ENCODE data around the gene RTTN. TPM values are rescaled to one million over a fixed set of nuclear protein-coding genes. Genes with fewer than 3 reads are reported as not detected.

The RTTN gene
- total RNA-seq, 4 donors from 2014 or later = 23.7 to 38.7 (median 25.4) TPM

DNA sequence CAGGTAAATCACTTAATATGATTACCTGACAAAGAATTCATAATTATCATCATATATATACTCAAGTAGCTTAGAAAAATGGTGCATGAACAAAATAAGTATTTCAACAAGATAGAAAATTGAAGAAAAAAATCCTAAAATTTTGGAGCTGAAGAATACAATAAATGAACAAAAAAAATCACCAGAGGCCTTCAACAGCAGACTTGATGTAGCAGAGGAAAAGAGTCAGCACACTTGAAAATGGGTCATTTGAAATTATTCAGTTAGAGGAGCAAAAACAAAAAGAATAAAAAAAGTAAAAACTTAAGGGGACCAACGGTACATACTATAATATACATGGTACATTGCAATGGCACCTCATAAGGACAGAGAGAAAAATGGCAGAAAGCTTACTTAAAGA, 217.6 kb downstream of the RTTN start:
- H3K9me3 ChIP-seq = peaks cover 0 to 35% (median 8%) of the 10 kb centered on the region in 4 donors
- WGBS, 2 donors = 100% methylated on average over 1 of the region's 1 CpG
- H3K4me1 ChIP-seq = no peaks in the 10 kb centered on the region
- H3K36me3 ChIP-seq = peaks cover 0 to 75% (median 0%) of the 10 kb centered on the region in 3 donors
- DNase-seq (ENCODE audit: low spot score in 2 of 2) = no peak
- TF ChIP-seq CTCF (IDR thresholded peaks at IDR 0.05) (no peak), EP300 (IDR thresholded peaks at IDR 0.05) (no peak), POLR2A (IDR thresholded peaks at IDR 0.05) (no peak)
- no peak overlapping the region for H3K27ac ChIP-seq
- H3K4me3 ChIP-seq = no peak overlapping the region
- H3K27me3 ChIP-seq = no peaks in the 10 kb centered on the region

GRCh38 chr18:69985239-69985638, 220.2 kb downstream of the RTTN start:
- Histone ChIP-seq H3K27me3 (no peaks in the 10 kb centered on the region), H3K36me3 (peaks cover 0 to 68% (median 0%) of the 10 kb centered on the region in 3 donors), H3K9me3 (peaks cover 0 to 29% (median 8%) of the 10 kb centered on the region in 4 donors), H3K27ac (no peak overlapping the region), H3K4me1 (no peaks in the 10 kb centered on the region), H3K4me3 (no peak overlapping the region)
- no peak for DNase-seq (ENCODE audit: low spot score in 2 of 2)
- WGBS, 2 donors = 91% methylated on average over 4 of the region's 4 CpGs
- no peak for TF ChIP-seq EP300 (IDR thresholded peaks at IDR 0.05)
- no peak for TF ChIP-seq CTCF (IDR thresholded peaks at IDR 0.05)
- no peak for TF ChIP-seq POLR2A (IDR thresholded peaks at IDR 0.05)

DNA sequence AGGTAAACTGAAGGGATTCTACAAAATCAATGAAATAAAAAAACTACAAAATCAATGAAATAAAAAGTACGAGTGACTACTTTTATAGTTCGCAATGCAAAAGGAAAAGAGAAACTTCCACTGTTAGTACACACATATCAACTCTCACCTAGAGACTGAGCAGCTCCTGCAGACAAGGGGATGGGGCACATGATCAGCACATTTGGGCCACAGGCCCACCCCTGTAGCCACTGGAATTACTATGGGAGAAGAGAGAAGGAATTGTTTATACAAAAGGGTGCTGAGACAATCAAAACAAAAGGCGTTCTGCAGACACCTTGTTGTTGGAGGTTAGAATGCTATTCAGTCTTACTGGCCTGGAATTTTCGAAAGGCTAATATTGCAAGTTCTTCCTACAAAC, 223.1 kb downstream of the RTTN start:
- no peak overlapping the region for H3K4me3 ChIP-seq
- H3K4me1 ChIP-seq = no peaks in the 10 kb centered on the region
- no peak for DNase-seq (ENCODE audit: low spot score in 2 of 2)
- H3K27me3 ChIP-seq = no peaks in the 10 kb centered on the region
- peaks cover 0 to 12% (median under 1%) of the 10 kb centered on the region in 4 donors for H3K9me3 ChIP-seq
- TF ChIP-seq CTCF (IDR thresholded peaks at IDR 0.05) (no peak), POLR2A (IDR thresholded peaks at IDR 0.05) (no peak), EP300 (IDR thresholded peaks at IDR 0.05) (no peak)
- peaks cover 0 to 77% (median 0%) of the 10 kb centered on the region in 3 donors for H3K36me3 ChIP-seq
- WGBS, 2 donors = 78 to 95% methylated on average over 4 of the region's 4 CpGs
- no peak overlapping the region for H3K27ac ChIP-seq

DNA sequence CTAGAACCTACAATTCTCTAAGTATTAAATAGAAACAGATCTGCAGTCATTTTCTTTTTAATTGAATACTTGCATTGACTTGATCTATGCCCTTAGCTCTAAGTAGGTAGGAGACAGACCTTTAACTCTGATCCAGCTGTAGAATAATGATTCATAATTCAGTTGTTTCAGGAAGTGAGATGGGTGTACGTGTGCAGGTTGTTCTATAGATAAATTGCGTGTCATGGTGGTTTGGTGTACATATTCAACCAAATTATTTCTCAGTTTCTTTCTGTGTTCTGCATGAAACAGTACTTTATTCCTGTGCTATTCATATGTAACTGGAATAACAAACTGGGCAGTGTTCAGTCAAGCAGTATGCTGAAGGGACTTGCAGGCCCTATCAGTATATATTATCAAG, 223.5 kb downstream of the RTTN start:
- TF ChIP-seq EP300 (IDR thresholded peaks at IDR 0.05) = no peak
- no peak for TF ChIP-seq CTCF (IDR thresholded peaks at IDR 0.05)
- TF ChIP-seq POLR2A (IDR thresholded peaks at IDR 0.05) = no peak
- Histone ChIP-seq H3K9me3 (peaks cover 0 to 14% (median 0%) of the 10 kb centered on the region in 4 donors), H3K4me1 (no peaks in the 10 kb centered on the region), H3K4me3 (no peak overlapping the region), H3K36me3 (peaks cover 0 to 76% (median 0%) of the 10 kb centered on the region in 3 donors), H3K27ac (no peak overlapping the region), H3K27me3 (no peaks in the 10 kb centered on the region)
- DNase-seq (ENCODE audit: low spot score in 2 of 2) = no peak
- WGBS, 2 donors = 87 to 93% methylated on average over 2 of the region's 2 CpGs

DNA sequence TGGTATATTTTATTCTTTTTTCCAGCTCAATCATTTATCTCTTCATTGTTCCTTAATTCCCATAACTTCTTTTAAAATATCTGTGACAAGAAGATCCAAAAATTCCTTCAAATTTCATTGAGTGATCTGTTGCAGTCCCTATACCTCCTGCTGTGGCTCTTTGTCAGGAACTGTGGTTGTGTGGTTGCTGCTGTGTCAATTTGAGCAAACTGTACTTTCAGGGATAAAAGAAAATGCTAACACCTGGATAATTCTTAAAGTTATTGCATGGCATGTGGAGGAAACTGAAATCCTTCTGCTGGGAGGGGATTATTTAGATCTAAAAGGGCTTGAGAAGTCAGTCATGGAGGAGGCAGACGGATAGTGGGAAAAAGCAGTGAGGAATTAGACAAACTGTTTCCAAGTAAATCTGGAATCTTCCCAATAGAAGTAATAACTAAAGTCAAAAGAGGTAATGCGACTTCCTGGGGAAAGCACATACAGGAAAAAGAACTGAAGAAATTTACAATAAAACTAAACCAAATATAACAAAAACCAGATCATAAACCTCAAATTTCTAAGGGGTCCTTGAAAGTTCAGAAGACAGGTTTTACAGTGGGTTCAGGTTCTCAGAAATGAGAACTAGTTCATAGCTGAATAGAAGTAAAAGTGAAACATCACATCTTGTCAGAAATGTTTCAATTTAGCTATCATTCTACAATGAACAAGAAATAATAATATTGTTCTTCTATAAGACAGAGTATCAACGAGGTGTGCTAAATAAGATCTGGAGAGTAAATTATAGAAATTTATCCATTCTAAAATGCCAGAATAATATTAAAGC, 224.3 kb downstream of the RTTN start:
- Histone ChIP-seq H3K27me3 (no peaks in the 10 kb centered on the region), H3K4me3 (no peak overlapping the region), H3K27ac (no peak overlapping the region), H3K36me3 (peaks cover 0 to 68% (median 0%) of the 10 kb centered on the region in 3 donors), H3K9me3 (peaks cover 0 to 21% (median 3%) of the 10 kb centered on the region in 4 donors), H3K4me1 (no peaks in the 10 kb centered on the region)
- no peak for DNase-seq (ENCODE audit: low spot score in 2 of 2)
- WGBS, 2 donors = 60 to 65% methylated on average over 3 of the region's 3 CpGs
- TF ChIP-seq EP300 (IDR thresholded peaks at IDR 0.05) = no peak
- TF ChIP-seq POLR2A (IDR thresholded peaks at IDR 0.05) = no peak
- no peak for TF ChIP-seq CTCF (IDR thresholded peaks at IDR 0.05)
